ENCODE measurements around the gene RCOR3.
"Not testable (repeated sequence)": the region's sequence is repeated elsewhere in the genome, so short reads cannot be mapped to it uniquely, and the experiment has no call there.

RCOR3 gene
- 39.4 to 61.6 (median 49.8) reads per million in 4 donors for total RNA-seq

- DNase-seq = peak; percentile 84 to 91 (median 91)
These were observed at the start of gene RCOR3 for GRCh38 chr1:211258756-211259637. Gene RCOR3 (plus strand): TSS chr1:211259366. CDS start chr1:211259561, 195 bp downstream.

DNA sequence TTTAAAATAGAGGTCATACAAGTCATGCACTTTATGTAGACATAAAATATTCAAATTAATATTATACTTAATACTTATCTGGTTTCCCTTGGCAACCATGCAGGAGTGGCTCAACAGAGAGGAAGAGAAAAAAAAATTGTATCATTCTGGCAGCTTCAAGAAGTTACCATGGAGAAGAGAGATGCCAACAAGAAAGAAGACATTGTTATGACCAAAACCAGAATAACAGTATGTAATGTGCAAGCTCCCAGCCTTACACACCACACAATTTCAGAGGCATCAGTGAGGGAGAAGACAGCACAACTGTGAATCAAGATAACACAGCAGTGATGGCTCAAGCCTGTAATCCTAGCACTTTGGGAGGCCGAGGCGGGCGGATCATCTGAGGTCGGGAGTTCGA, 49.1 kb upstream of the RCOR3 start:
- DNase-seq = no peak

GRCh38 chr1:211210965-211211364, 48.2 kb upstream of the RCOR3 start:
- DNase-seq = no peak

DNA sequence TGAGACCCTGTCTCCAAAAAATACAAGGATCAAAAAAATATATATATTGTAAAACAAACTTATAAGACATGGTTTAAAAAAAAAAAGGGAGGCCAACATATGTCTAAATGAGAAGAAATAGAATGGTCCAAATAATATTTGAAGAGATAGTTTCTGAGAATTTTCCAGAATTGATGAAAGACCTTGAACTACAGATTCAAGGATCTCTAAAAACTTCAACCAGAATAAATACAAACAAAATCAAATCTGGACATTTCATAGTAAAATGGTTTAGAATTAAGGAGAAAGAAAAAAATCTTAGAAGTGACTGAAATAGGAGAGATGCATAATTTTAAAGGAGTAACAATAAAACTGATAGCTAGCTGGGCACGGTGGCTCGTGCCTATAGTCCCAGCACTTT, 45.5 kb upstream of the RCOR3 start:
- DNase-seq = no peak

- no peak for DNase-seq
These were observed 43.6 kb upstream of the RCOR3 start for GRCh38 chr1:211215577-211215976.

- no peak for DNase-seq
These were observed 41.8 kb upstream of the RCOR3 start for GRCh38 chr1:211217392-211217791.

DNA sequence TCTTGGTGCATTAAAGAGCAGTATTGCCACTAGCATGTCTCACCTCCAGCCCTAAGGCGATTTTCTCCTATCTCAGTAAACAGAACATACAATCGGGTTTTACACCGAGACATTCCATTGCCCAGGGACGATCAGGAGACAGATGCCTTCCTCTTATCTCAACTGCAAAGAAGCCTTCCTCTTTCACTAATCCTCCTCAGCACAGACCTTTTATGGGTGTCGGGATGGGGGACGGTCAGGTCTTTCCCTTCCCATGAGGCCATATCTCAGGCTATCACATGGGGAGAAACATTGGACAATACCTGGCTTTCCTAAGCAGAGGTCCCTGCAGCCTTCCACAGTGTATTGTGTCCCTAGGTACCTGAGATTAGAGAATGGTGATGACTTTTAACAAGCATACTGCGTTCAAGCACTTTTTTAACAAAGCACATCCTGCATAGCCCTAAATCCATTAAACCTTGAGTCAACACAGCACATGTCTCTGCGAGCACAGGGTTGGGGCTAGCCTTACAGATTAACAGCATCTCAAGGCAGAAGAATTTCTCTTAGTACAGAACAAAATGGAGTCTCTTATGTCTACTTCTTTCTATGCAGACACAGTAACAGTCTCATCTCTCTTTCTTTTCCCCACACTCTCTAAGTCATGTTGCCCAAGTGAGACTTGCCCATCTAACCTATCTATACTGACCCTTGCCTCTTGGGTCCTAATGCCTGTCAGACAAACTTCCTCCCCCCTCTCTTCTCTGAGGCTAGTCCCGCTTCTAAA, 36.5 kb upstream of the RCOR3 start:
- DNase-seq = not testable (repeated sequence)

- DNase-seq = peak in 4 of 5 donors; percentile 17 to 80 (median 28)
These were observed 30.4 kb upstream of the RCOR3 start for GRCh38 chr1:211228573-211229364.

GRCh38 chr1:211229365-211229759, 29.8 kb upstream of the RCOR3 start:
- DNase-seq = peak in 1 of 5 donors; percentile 27

GRCh38 chr1:211231873-211232272, 27.3 kb upstream of the RCOR3 start:
- DNase-seq = no peak

DNA sequence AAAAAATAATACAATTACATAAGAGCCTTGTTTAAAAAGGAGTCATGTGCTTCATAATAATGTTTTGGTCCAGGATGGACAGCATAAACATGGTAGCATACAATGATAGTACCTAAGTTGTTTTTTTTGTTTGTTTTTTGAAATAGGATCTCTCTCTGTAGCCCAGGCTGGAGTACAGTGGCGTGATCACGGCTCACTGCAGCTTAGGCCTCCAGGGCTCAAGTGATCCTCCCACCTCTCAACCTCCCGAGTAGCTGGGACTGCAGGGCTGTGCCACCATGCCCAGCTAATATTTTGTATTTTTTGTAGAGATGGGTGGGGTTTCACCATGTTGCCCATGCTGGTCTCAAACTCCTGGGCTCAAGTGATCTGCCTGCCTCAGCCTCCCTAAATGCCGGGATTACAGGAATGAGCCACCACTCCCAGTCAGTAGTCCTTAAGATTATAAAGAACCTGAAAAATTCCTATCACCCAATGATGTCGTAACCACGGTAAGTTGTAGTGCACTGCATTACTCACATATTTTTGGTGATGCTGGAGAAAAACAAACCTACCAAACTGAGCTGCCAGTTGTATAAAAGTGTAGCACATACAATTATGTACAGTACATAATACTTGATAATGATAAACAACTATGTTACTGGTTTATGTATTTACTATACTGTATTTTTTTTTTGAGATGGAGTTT, 22.4 kb upstream of the RCOR3 start:
- no peak for DNase-seq

DNA sequence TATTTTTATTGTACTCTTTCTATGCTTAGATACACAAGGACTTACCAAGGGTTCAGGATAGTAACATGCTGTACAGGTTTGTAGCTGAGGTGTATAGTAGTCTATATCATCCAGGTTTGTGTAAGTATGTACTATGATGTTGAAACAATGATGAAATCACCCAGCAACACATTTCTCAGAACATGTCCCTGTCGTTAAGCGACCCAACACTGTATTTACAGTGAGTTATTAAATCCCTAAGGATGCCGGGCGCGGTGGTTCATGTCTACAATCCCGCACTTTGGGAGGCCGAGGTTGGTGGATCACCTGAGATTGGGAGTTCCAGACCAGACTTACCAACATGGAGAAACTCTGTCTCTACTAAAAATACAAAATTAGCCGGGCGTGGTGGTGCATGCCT, 21.6 kb upstream of the RCOR3 start:
- no peak for DNase-seq

DNA sequence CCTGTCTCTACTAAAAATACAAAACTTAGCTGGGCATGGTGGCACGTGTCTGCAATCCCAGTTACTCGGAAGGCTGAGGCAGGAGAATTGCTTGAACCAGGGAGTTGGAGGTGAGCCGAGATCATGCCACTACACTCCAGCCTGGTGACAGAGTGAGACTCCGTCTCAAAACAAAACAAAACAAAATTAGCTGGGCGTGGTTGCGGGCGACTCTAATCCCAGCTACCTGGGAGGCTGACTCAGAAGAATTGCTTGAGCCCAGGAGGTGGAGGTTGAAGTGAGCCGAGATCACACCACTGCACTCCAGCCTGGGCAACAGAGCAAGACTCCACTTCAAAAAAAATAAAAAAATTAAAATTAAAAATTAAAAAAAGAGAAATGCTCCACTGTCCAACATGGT, 18.6 kb upstream of the RCOR3 start:
- DNase-seq = not testable (repeated sequence)

- DNase-seq = no peak
These were observed 18.1 kb upstream of the RCOR3 start for GRCh38 chr1:211241071-211241470.

GRCh38 chr1:211243639-211244038, 15.5 kb upstream of the RCOR3 start:
- DNase-seq = not testable (repeated sequence)

- not testable (repeated sequence) for DNase-seq
These were observed 12.6 kb upstream of the RCOR3 start for GRCh38 chr1:211246583-211246982.

DNA sequence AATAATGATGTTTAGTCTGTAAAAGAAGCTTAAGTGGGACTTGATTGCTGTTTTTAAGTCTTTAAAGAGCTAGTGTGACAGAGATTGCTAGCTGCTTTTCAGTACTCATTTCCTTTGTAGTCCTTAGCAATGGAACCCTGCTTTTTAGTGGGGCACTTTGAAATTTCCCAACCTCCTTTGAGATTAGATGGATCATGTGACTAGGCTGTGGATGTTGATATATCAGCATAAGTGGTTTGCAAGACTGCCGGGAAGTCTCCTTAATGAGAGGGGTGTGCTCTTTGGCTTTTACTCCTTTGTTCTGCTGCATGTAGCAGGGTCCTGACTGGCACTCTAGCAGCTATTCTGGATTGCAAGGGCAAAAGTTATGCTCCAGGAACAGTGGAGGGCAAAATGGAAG, 11.2 kb upstream of the RCOR3 start:
- DNase-seq = no peak

- not testable (repeated sequence) for DNase-seq
These were observed 9.6 kb upstream of the RCOR3 start for GRCh38 chr1:211249611-211250010.

GRCh38 chr1:211257826-211258225, 1.3 kb upstream of the RCOR3 start:
- DNase-seq = no peak

DNA sequence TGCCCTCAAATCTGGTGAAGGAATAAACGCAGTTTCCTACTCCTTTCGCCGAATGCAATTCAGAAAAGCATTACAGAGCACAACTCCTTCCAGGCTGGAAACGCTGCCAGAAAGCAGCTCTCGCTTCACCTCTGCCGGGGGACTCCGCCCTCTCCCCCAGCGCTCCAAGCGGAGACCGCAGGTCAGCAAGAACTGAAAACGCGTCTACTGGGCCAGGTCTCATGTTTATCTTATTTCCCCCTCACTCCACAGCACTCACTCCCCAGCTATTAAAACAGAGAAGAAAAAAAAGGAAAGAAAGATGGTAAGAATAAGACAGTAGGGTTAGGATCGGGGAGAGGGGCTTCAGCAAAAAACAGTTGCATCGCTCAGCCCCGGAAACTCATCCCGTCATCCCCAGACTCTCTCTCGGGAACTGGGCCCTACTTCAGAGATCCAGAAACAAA, 833 bp upstream of the RCOR3 start:
- peak; percentile 31 to 66 (median 45) for DNase-seq

DNA sequence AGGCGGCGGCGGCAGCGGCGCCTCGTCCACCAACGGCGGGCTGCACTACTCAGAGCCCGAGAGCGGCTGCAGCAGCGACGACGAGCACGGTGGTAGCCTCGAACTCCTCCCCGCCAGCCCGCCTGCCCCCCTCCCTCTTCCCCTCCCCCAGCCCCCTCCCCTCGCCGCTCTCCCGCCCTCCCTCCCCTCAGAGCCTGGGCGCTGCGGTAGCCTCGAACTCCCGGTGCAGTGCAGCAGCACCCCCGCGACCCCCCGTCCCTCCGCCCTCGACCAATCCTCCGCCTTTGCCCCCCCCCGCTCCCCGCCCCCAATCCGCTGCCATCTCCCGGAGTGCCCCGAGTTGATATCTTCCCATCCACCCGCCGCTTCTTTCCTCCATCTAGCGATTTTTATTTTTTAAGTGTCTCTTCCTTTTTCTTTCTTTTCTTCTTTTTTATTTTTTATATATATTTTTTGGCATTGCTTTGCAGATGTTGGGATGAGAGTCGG, 516 bp downstream of the RCOR3 start:
- peak in 3 of 5 donors; percentile 37 to 63 (median 49) for DNase-seq

All from T-helper 1 cell (primary cell).